GM13977 (cell line): ENCODE data around the gene NOVA2.
A peak's percentile ranks its signal among the peaks of the same experiment; 100 is the strongest.

Experiments used
- DNase-seq: peaks from one replicate; pipeline ENCODE4 v3.0.0; 2012; ENCODE audit warnings: low spot score
- in situ Hi-C: fragments of 300-500 bp; cut with MboI; formaldehyde crosslinking; loops from one replicate; pipeline ENCODE4 v1.12.0; 2022; ENCODE audit warnings: low sequenced_read_pairs, low pct_unique_long_range_greater_than_20kb, mixed read lengths, inconsistent platforms; ENCODE audit not compliant: unreplicated experiment
- TF ChIP-seq, protein P1 (sequence below): IDR thresholded peaks from 2 replicates; pipeline ENCODE4 v1.5.1; 2012; ENCODE audit warnings: mild to moderate bottlenecking, control low read depth; ENCODE audit not compliant: insufficient read depth; ENCODE audit errors: extremely low read depth, missing control alignments

NOVA2 gene

DNA sequence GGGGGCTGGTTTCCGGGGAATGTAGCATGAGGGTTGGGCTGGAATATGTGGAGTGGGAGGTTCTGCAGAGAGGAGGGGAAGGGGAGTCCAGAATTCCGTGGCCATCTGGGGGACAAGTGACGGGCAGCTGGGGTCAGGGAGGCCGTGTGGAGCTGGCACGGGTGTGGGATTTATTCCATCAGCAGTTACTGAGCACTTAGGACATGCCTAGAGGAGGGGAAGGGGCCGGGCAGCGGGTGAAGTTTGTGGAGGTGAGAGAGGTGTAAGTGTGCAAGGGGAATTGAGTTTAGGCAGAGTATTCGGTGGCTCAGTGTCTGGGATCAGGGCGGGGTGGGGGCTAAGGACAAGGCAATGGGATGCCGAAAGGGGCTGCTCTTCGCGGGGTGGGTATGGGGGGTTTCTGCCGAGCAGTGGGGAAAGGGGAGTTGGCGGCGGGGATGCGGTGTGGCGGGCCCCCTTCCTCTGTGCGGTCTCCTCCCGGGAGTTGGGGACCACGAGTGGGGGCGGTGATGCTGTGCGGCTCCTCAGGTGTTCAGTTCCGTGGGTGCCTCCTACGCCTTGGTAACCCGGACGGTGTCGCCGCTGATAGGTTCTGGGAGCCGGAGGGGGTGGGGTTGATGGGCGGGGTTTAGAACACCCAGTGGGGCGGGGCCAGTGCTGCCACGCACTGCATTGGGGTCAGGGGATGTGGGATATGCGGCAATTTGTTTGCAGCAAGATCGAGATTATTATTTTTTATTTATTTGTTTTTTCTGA lies 27.0 kb upstream of the NOVA2 start:
- in situ Hi-C loops = no loop called here
- peak; percentile 84 for DNase-seq
- TF ChIP-seq, protein P1, sequence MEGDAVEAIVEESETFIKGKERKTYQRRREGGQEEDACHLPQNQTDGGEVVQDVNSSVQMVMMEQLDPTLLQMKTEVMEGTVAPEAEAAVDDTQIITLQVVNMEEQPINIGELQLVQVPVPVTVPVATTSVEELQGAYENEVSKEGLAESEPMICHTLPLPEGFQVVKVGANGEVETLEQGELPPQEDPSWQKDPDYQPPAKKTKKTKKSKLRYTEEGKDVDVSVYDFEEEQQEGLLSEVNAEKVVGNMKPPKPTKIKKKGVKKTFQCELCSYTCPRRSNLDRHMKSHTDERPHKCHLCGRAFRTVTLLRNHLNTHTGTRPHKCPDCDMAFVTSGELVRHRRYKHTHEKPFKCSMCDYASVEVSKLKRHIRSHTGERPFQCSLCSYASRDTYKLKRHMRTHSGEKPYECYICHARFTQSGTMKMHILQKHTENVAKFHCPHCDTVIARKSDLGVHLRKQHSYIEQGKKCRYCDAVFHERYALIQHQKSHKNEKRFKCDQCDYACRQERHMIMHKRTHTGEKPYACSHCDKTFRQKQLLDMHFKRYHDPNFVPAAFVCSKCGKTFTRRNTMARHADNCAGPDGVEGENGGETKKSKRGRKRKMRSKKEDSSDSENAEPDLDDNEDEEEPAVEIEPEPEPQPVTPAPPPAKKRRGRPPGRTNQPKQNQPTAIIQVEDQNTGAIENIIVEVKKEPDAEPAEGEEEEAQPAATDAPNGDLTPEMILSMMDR = no peak

DNA sequence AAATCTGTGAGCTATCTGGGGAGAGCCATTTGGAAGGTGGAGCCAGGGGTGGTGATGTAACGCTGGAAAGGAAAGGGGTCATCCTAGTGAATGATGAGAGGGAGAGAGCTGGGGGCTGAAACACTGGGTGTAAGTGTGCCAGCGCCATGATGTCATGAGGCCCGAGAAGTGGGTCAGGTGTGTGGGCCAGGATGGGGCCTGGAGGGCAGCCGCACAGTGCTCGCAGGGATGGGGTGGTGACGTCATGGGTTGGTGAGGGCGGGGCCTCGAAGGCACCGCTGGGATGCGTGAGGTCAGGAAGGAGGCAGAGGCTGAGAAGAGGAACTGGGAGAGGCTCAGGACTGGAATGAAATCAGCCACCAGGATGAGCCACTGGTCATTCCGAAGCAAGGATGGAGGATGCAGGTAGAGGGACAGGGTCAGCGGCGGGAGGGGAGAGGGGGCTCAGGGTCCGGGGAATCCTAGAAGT lies 26.0 kb upstream of the NOVA2 start:
- no peak for DNase-seq
- TF ChIP-seq, protein P1 = no peak
- in situ Hi-C loops = no loop called here

DNA sequence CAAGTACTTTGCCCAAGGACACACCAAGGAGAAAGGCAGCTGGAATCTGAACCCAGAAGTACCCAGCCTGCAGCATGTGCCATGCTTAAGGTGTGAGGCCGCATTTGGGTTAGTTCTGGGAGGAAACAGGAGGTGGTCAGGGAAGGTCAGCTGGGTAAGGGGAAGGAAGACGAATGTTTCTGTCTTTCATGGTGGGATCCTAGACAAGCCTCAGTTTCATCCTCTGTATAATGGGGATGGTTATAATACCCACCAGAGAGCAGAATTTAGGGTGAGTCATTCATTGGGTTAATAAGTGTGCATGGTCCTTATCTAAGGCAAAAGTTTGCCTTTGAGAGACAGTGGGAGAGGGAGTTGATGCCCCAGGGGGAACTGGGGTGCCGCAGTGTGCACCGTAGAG lies 25.2 kb upstream of the NOVA2 start:
- TF ChIP-seq, protein P1 = no peak
- in situ Hi-C loops = no loop called here
- no peak for DNase-seq

DNA sequence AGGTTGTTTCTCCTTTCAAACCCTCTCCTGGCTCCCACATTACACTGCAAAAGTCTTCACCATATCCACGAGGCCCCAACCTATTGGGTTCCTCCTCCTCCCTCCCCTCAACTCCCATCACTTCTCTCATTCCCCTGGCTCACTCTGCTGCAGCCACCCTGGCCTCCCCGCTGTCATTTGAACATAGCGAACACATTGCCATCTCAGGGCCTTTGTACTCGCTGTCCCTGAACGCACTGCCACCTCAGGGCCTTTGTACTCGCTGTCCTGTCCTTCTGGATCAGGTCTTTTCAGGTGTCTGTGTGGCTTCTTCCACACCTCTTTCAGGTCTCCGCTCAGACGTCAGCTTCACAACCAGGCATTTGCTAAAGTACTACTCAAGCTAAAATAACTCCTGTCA lies 23.3 kb upstream of the NOVA2 start:
- TF ChIP-seq, protein P1 = no peak
- no peak for DNase-seq
- in situ Hi-C loops = no loop called here

DNA sequence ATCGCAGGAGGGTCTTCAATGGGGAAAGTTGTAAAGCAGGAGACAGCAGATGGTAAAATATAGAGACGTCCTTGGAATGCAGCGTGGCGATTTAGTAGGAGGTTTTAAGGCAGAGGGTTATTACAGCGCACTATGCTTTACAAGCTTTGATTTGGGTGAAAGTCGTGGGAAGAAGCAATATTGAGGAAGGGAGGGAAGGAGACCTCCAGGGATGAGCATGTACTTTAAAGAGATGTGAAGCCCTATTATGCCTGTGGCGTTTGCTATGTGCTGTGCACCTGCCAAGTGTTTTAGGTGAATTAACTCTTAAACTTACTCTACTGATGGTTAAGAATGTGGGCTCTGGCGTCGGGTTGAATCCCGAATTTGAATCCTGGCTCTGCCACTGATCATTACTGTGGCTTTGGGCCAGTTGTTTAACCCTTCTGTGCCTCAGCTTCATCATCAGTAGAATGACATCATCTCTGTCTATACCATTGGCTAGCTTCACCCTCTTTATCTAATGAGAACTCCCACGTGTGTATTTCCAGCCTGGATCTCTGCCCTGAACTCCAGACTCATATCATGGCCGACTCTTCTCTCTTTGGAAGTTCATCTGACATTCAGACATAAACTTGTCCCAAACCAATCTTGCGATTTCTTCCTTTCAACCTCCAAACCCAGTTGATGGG lies 22.2 kb upstream of the NOVA2 start:
- TF ChIP-seq, protein P1 = no peak
- DNase-seq = no peak
- in situ Hi-C loops = no loop called here

DNA sequence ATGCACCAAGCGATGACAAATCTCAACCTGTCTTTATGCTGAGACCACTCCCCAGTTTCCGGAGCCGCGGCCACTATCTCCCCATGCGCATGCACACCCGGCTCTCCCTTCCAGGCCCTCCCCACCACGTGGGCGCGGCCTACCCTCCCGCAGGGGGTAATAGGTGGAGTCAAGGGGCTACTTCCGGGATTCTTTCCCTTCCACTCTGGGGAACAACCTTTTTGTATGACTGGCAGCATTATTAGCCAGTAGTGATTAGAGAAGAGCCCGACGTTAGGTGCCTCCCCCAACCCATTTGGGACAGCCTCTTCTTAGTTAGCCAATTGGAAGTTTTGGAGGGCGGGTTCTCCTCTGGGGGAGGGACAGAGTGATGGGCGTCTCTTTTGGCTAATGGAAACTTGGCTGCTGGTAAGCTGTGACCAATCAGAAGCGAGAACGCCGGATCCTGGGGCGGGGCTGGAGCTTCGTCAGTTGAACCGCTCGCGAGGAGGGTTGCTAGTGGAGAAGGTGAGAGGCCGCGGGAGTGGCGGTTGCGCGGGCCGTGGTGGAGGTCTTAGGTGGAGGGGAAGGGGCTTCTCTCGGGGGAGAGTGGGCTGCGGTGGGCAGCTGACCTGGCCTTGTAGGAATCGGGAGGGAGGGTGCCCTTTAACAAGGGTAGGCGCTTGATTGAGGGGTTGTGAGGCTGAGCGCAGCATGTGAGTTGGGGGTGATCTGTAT lies 21.5 kb upstream of the NOVA2 start, which contains the start of gene CCDC61:
TSS of gene CCDC61 (plus strand) at position 470 of the 717 bp plus-strand sequence. CDS start 7,552 bp downstream, outside the sequence.
- in situ Hi-C loops = no loop called here
- TF ChIP-seq, protein P1 = no peak
- DNase-seq = peak; percentile 98
